Transverse colon (tissue), 4 donors: ENCODE results near the gene OR10S1. TPM values are rescaled to one million over a fixed set of nuclear protein-coding genes. Genes with fewer than 3 reads are reported as not detected.
"Not testable (repeated sequence)": the region's sequence is repeated elsewhere in the genome, so short reads cannot be mapped to it uniquely, and the experiment has no call there.

Experiments
- DNase-seq: peaks from one replicate; pipeline ENCODE4 v3.0.0-alpha.2; 2019
- H3K27ac ChIP-seq, 4 donors: fragments of 200-600 bp; sonication (generic); 2 replicates each; pipeline ENCODE4 v1.5.1; 2016 to 2018; ENCODE audit warnings: inconsistent platforms in 4 of 4
- H3K27me3 ChIP-seq: fragments of 200-600 bp; sonication (generic); 2 replicates; pipeline ENCODE4 v1.5.1; 2017; ENCODE audit warnings: inconsistent platforms
- H3K36me3 ChIP-seq, 4 donors: fragments of 200-600 bp; sonication (generic); 2 replicates each; pipeline ENCODE4 v1.5.1; 2017 to 2019; ENCODE audit warnings: inconsistent platforms in 4 of 4
- H3K4me1 ChIP-seq, 4 donors: fragments of 200-600 bp; sonication (generic); 2 replicates each; pipeline ENCODE4 v1.5.1; 2017 to 2020; ENCODE audit warnings: inconsistent platforms in 4 of 4
- H3K4me3 ChIP-seq, 4 donors: fragments of 200-600 bp; sonication (generic); 1 replicate in 1 of 4; 2 replicates in 3 of 4; pipeline versions ENCODE4 v1.5.1 to v1.6.1; 2017 to 2019; ENCODE audit warnings: inconsistent platforms in 4 of 4
- H3K9me3 ChIP-seq, 2 donors: fragments of 200-600 bp; sonication (generic); 2 replicates each; pipeline ENCODE4 v1.5.1; 2017 to 2019; ENCODE audit warnings: inconsistent platforms in 2 of 2
- EP300 ChIP-seq: sonication (generic); formaldehyde crosslinking; IDR thresholded peaks from one replicate; pipeline ENCODE4 v1.6.1; 2017; ENCODE audit warnings: antibody characterized with exemption, low read depth
- POLR2A ChIP-seq: fragments of 450-650 bp; IDR thresholded peaks from one replicate; pipeline ENCODE4 v1.6.1; 2016; ENCODE audit warnings: antibody characterized with exemption, mild to moderate bottlenecking, moderate library complexity
- POLR2AphosphoS5 ChIP-seq, 3 donors: sonication (generic); formaldehyde crosslinking; IDR thresholded peaks; one replicate each; pipeline ENCODE4 v1.6.1; 2016; ENCODE audit warnings: antibody characterized with exemption in 3 of 3
- WGBS, 2 donors: methylation state at CpG; one replicate each; pipeline ENCODE4 v1.1.5; 2018; ENCODE audit warnings: low coverage in 1 of 2; 5-methylcytosine and 5-hydroxymethylcytosine counted together
- in situ Hi-C, 4 donors: fragments of 200-750 bp; cut with MboI; loops; one replicate each; pipeline versions ENCODE4 v1.15.0 to v1.15.1; 2017; ENCODE audit warnings: low sequenced_read_pairs in 3 of 4, low pct_ligation_motif_present in 1 of 4, low pct_unique_long_range_greater_than_20kb in 1 of 4
- intact Hi-C: fragments of 100-400 bp; cut with DNase I; formaldehyde crosslinking; loops from one replicate; pipeline ENCODE4 v1.15.1; 2023; ENCODE audit warnings: low total_unique reads
- total RNA-seq, 4 donors: library from RNA; depleted of rRNA; stranded (reverse); fragments of >200 nt; gene quantifications; one replicate each; pipeline ENCODE4 v1.1.0, GENCODE V29; 2016
- TF ChIP-seq, protein P1 (sequence below), 5 experiments: fragments of 200-600 bp in 3 of 5; fragments of 450-650 bp in 2 of 5; sonication (generic) in 3 of 5; IDR thresholded peaks; 1 replicate in 2 of 5; 2 replicates in 3 of 5; pipeline ENCODE4 v1.5.1; 2016 to 2017; ENCODE audit warnings: antibody characterized with exemption in 5 of 5, inconsistent platforms in 3 of 5, mild to moderate bottlenecking in 2 of 5, moderate library complexity in 1 of 5

Gene OR10S1
- total RNA-seq, result not detected

DNA sequence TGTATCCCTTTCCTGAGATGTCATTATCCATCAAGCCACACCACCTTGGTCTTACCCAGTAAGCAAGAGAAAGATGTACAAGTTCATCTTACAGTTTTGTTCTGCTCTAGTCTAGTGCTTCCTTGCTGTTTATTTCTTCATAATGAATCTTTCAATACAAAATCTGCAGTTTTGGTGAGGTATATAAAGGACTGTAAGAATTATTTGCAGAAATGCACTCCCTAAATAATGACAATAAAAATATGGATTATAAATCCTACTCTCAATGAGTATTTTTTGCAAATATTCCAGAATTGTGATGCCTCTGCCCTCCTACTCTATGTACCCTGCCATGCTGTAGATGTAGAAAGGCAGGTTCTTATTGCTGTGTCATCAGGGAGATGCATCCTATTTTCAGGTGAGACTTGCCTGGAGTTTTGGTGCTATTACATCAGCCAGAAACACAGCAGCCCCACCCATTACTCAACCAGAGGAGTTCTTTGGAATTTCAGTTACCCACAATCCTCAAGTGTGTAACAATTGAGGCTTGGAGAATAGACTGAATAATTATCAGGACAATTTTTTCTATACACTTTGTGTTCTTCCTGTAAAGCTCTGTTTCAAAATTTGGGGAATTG is at the start of gene OR10S1:
Gene OR10S1 (minus strand): TSS at position 51 of the 617 bp plus-strand sequence. CDS start 117 bp downstream, outside the sequence.
- Histone ChIP-seq H3K4me3 (no peak within 1 kb of the TSS), H3K36me3 (no peaks in the 10 kb centered on the region), H3K4me1 (no peaks in the 10 kb centered on the region), H3K9me3 (no peaks in the 10 kb centered on the region), H3K27ac (no peak within 1 kb of the TSS), H3K27me3 (no peaks in the 10 kb centered on the region)
- in situ Hi-C loops (no loop called here), intact Hi-C loops (no loop called here)
- no peak for TF ChIP-seq EP300
- TF ChIP-seq, protein P1, sequence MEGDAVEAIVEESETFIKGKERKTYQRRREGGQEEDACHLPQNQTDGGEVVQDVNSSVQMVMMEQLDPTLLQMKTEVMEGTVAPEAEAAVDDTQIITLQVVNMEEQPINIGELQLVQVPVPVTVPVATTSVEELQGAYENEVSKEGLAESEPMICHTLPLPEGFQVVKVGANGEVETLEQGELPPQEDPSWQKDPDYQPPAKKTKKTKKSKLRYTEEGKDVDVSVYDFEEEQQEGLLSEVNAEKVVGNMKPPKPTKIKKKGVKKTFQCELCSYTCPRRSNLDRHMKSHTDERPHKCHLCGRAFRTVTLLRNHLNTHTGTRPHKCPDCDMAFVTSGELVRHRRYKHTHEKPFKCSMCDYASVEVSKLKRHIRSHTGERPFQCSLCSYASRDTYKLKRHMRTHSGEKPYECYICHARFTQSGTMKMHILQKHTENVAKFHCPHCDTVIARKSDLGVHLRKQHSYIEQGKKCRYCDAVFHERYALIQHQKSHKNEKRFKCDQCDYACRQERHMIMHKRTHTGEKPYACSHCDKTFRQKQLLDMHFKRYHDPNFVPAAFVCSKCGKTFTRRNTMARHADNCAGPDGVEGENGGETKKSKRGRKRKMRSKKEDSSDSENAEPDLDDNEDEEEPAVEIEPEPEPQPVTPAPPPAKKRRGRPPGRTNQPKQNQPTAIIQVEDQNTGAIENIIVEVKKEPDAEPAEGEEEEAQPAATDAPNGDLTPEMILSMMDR (IDR thresholded peaks at IDR 0.05), result no peak
- no peak for TF ChIP-seq POLR2AphosphoS5 (IDR thresholded peaks at IDR 0.05)
- no peak for TF ChIP-seq POLR2A
- no peak for DNase-seq

- no peaks in the 10 kb centered on the region for H3K27me3 ChIP-seq
- no peaks in the 10 kb centered on the region for H3K36me3 ChIP-seq
- H3K4me3 ChIP-seq, result no peak within 1 kb of the TSS
- DNase-seq, result no peak
- in situ Hi-C loops, result no loop called here
- TF ChIP-seq, protein P1 (IDR thresholded peaks at IDR 0.05), result no peak
- TF ChIP-seq EP300, result no peak
- no peak for TF ChIP-seq POLR2AphosphoS5 (IDR thresholded peaks at IDR 0.05)
- no peak for TF ChIP-seq POLR2A
- no peaks in the 10 kb centered on the region for H3K4me1 ChIP-seq
- no peaks in the 10 kb centered on the region for H3K9me3 ChIP-seq
- intact Hi-C loops, result no loop called here
- no peak within 1 kb of the TSS for H3K27ac ChIP-seq
- 64 to 73% methylated on average over 2 of the region's 2 CpGs for WGBS, 2 donors
These were observed 48.9 kb upstream of the OR10S1 start, which contains the start of gene OR10G8 for GRCh38 chr11:124026498-124026897. Gene OR10G8, plus strand, starts transcription at chr11:124026798. Its CDS starts 2,825 bp downstream, at chr11:124029623.

- H3K9me3 ChIP-seq, DNase-seq, H3K27me3 ChIP-seq, H3K4me3 ChIP-seq, intact Hi-C loops, H3K27ac ChIP-seq, H3K4me1 ChIP-seq, in situ Hi-C loops, H3K36me3 ChIP-seq: not testable (repeated sequence)
- 90% methylated on average over 5 of the region's 9 CpGs; no CpG with 5 or more reads in 1 of the 2 donors for WGBS, 2 donors
These were observed 38.3 kb upstream of the OR10S1 start for GRCh38 chr11:124015837-124016236.

GRCh38 chr11:124012697-124013096 is 35.1 kb upstream of the OR10S1 start, which contains the start of gene OR10G4:
Gene OR10G4, plus strand, starts transcription at chr11:124012997. Its CDS starts 2,578 bp downstream, at chr11:124015575.
- Histone ChIP-seq H3K4me1 (no peaks in the 10 kb centered on the region), H3K27me3 (no peaks in the 10 kb centered on the region), H3K36me3 (no peaks in the 10 kb centered on the region), H3K4me3 (no peak within 1 kb of the TSS), H3K9me3 (no peaks in the 10 kb centered on the region), H3K27ac (no peak within 1 kb of the TSS)
- in situ Hi-C loops, result no loop called here
- 75 to 94% methylated on average over 2 of the region's 2 CpGs for WGBS, 2 donors
- intact Hi-C loops, result no loop called here
- DNase-seq, result no peak
- no peak for TF ChIP-seq EP300

- in situ Hi-C loops (no loop called here), intact Hi-C loops (no loop called here)
- no peaks in the 10 kb centered on the region for H3K4me1 ChIP-seq
- no peaks in the 10 kb centered on the region for H3K27me3 ChIP-seq
- H3K9me3 ChIP-seq, result no peaks in the 10 kb centered on the region
- no peaks in the 10 kb centered on the region for H3K36me3 ChIP-seq
- no peak for TF ChIP-seq EP300
- TF ChIP-seq, protein P1 (IDR thresholded peaks at IDR 0.05), result no peak
- TF ChIP-seq POLR2AphosphoS5 (IDR thresholded peaks at IDR 0.05), result no peak
- TF ChIP-seq POLR2A, result no peak
- 75 to 82% methylated on average over 1 of the region's 1 CpG for WGBS, 2 donors
- no peak within 1 kb of the TSS for H3K4me3 ChIP-seq
- H3K27ac ChIP-seq, result no peak within 1 kb of the TSS
- DNase-seq, result no peak
These were observed 17.5 kb upstream of the OR10S1 start, which contains the start of gene OR10G6 for GRCh38 chr11:123995119-123995518. Gene OR10G6, minus strand, starts transcription at chr11:123995161. Its CDS starts 0 bp downstream, at chr11:123995161.
